TTC549 (cell line): ENCODE measurements around the gene OGFOD3.
"Not testable (repeated sequence)": the region's sequence is repeated elsewhere in the genome, so short reads cannot be mapped to it uniquely, and the experiment has no call there.

ENCODE experiments used
- FAIRE-seq: peaks from 2 replicates; lab custom pipeline; 2012; peaks lifted over from hg19 to GRCh38; lab: Jason Lieb, UNC

OGFOD3 gene

DNA sequence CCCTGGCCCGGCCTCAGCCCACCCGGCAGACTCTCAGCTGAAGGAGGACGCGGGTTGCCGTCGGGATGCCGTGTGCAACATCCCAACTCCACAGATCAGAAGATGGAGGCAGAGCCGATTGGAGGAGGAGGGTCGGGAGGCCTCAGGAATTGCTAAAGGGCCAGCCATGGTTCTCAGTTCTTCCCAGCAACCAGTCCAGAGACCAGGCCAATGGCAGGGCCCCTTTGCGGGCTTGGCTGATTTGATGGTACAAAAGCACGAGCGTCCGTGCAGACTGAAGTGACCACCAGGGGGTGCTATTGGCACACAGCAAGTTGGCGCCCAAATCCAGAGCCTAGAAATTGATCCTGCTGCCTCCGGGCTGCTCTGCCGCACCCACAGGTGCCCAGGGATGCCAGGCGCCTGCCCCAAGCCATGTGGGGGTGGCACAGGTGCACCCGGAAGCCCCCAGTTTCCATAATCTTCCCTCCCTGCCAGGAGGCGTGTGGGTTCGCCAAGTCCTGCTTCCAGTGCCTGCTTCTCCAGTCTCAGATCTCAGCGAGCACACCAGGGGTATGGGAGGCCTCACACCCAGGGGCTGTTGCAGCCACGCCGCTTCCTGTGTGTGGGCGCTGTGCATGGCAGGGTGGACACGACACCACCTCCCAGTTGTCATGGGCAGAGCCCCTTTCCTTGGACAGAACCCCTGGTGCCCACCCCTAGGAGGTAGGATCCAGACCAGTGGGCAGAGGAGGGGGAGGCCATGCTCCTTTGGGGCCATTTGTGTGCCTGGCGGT is 66.5 kb downstream of the OGFOD3 start:
- no peak for FAIRE-seq

DNA sequence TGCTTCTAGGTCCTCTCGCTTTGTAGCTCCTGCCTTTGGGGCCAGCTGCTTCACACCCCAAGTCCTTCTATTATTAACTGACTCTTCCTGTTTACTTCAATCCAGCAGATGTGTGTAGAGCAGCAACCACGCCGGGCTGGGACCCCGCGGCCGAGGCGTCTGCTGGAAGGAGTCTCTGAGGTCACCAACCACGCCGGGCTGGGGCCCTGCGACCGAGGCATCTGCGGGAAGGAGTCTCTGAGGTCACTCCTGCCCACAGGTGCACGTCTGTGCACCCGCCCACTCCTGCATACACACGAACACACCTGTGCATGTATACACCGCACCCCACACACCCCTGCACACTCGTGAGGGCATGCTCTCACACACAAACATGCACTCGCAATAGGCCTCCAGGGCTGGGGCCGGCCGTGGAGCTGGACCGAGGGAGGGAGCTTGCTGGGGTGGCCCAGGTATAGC is 67.1 kb downstream of the OGFOD3 start:
- no peak for FAIRE-seq

DNA sequence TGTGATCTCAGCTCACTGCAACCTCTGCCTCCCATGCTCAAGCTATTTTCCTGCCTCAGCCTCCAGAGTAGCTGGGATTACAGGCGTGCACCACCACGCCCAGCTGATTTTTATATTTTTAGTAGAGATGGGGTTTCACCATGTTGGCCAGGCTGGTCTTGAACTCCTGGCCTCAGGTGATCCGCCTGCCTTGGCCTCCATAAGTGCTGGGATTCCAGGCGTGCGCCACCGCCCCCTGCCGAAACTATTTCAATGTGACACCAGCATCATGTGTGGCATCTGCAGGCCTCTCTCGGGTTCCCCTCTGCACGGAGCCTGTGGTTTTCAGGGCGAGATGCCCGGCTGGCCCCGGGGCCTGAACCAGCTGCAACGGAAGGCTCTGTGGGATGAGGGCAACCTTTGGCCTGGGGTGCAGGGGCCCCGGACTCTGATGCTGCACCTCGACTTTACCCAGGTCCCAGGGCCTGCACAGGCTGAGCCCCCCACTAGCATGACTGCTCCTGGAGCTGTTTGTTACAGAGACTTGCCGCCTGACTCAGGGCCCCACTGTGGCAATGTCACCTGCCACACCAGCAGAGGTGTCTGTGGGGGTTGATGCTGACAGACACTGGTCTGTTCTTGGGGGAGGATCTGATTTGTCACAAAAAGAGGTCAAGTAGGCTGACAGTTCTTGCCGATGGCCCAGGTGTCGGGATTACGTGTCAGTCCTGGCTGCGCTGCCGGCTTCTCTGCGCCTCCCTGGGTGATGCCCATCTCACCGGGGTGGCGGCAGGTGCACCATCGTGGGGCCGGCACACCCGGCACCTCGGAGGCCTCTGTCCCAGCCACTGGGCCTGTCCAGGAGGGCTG is 68.0 kb downstream of the OGFOD3 start:
- FAIRE-seq, result no peak

DNA sequence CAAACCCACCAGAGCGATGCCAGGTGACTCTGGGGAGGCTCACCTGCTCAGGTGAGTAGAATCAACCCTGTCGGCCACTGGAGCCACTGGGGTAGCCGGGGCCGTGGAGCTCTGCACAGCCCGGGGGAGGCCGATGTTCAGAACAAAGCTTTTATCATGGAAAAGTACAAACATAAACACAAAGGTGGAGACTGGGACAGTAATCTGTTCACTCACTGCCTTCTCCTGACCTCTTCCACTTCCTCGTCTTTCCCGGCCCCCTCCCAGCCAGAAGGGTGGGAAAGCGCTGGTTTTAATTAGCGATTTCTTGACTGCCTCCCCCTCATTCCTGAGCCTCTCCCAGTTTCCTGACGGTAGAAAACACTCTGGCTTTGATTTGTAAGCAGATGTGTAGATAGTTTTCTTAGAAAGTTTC is 69.1 kb downstream of the OGFOD3 start:
- FAIRE-seq, result no peak

DNA sequence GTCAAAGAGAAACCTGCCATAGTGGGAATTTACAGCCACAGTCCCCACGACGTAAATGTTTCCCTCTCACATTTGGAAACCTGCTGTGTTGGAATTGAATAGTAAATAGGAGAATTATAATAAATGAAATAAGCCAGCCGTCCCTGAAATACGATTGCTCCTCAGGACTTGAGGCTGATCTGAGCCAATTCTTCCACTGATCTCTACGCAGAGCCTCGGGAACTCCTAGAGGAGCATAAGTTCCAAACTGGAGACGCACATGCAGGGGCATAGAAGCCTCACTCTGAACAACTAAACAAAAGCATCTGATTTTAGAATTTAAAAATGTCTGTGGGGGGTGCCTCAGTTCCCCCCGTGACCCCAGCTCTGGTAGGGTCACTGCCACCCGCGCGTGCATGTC is 69.5 kb downstream of the OGFOD3 start:
- no peak for FAIRE-seq

DNA sequence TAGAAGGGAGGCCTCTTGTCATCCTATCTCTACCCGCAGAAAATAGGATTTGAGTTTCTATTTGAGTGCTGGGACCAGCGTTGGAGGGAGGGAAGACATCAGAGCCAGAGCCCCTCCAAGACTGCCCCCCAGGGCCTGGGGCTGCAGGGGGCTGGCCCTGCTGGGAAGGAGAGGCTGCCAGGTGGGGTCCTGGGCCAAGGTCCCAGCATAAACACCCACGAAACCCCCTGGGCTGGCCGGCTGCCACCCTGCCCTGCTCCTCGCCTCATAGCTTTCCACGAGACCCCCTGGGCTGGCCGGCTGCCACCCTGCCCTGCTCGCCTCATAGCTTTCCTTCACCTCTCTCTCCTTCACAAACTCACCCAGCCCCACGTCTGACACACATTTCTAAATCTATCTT is 70.0 kb downstream of the OGFOD3 start:
- no peak for FAIRE-seq

DNA sequence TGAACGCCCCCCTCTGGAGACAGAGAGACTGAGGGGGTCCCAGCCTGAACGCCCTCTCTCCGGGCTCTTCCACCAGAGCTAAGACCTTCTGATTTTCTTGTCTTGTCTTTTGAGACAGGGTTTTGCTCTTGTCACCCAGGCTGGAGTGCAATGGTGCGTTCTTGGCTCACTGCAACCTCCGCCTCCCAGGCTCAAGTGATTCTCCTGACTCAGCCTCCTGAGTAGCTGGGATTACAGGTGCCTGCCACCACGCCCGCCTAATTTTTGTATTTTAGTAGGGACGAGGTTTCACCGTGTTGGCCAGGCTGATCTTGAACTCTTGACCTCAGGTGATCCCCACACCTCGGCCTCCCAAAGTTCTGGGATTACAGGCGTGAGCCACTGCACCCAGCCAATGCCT is 70.4 kb downstream of the OGFOD3 start:
- FAIRE-seq, result not testable (repeated sequence)

DNA sequence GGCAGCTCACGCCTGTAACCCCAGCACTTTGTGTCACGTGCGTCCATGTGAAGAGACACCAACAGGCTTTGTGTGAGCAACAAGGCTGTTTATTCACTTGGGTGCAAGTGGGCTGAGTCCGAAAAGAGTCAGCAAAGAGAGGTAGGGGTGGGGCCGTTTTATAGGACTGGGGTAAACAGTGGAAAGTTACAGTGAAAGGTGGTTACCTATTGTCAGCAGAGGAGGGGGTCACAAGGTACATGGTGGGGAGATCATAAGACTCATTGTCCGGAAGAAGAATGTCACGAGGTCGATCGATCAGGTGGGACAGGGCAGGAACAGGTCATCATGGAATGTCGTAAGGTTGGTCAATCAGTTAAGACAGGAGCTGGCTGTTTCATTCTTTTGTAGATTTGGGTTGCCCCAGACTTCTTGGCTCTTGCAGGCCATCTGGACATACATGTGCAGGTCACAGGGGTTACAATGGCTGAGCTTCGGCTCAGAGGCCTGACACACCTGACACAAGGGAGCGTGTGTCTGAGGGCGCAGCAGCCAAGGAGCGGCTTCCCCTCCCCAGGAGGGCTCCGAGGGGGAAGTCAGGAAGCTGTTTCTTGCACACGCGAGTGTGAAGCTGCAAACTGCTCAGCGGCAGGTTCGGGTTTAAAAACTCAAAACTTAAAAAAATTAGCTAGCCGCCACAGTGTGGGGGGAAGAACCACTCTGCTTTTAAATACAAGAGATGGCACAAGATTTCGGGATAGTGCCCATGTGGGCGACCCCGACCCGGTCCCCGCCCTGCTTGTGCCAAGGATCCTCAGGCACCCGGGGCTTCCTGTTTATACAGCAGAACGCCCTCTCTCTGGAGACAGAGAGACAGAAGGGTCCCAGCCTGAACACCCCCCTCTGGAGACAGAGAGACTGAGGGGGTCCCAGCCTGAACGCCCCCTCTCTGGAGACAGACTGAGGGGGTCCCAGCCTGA is 71.8 kb downstream of the OGFOD3 start:
- FAIRE-seq, result no peak

DNA sequence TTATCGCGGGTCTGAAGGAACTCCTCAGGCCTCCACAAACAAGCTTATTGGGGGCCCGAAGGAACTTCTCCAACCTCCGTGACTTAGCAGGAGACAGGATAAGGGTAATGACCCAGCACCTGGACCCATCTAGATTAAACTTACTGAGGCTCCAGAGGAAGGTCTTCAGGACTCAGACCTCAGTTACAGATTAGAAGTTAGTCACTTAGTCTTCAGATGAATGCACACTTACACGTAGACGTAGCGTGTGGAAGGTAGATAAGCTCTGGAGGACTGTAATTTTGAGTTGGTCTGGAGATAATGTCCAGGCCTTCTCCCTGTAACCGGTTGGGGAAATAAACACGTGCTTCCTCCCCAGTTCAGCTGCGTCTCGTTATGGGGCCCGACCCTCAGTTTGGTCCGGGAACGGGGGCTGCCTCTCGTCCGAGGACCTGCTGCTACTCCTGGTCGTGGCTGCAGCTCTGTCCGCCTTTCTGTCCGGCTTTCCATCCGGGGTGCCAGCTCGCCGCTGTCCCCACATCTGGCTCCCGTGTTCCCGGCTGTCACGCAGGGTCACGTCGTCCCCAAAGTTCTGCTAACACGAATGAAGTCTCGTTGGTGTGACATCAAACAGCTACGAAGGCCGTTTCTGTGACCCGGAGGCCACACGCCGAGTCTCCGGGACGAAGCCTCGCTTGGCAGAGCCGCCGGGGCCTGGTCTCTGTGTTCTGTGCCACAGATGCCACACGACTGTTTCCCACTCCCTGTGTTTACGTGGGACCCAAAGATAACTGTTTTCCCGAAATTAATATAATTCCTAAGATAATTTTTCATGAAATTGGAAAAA is 73.0 kb downstream of the OGFOD3 start:
- FAIRE-seq, result no peak

DNA sequence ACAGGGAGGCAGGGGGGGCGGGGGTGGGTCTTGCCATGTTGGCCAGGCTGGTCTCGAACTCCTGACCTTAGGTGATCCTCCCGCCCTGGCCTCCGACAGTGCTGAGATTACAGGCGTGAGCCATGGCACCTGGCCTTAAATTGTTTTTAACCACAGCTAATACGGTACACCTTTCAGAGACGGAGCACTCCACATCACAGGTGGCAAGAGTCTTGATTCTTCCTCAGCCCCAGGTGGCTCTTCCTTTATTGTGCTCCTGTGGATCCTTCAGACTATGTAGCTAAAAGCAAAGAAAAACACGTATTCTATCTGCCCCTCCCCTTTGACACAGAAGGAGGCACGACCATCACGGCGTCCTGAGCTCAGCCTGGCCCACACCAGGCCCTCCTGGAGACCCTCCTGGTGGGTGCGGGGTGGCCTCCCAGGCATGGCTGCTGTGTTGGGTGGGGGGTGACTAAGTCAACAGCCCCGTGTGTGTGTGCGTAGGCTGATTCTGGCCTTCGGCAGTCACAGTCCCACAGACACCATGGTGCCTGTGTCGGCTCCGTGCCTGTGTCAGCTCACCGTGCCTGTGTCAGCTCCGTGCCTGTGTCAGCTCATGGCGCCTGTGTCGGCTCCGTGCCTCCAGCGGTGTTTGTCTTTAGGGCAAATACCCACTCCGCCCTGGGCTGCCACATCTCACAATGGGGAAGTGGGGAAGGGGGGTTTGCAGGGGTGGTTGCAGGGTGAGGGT is 74.0 kb downstream of the OGFOD3 start:
- FAIRE-seq, result no peak

DNA sequence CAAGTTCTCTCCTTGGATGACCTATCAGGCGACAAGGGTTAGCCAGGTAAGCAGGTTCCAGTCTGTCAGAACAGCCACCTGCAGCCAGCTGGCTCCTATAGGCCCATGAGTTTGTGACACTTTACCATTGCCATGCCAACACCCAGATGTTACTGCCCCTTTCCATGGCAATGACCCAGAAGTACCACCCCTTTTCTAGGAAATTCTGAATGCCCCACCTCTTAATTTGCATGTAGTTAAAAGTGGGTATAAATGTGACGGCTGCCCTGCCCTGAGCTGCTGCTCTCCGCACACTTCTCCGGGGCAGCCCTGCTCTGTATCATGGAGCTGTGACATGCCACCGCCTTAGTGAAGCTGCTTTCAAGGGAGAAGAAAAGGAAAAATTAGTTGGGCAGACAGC is 74.8 kb downstream of the OGFOD3 start:
- no peak for FAIRE-seq

DNA sequence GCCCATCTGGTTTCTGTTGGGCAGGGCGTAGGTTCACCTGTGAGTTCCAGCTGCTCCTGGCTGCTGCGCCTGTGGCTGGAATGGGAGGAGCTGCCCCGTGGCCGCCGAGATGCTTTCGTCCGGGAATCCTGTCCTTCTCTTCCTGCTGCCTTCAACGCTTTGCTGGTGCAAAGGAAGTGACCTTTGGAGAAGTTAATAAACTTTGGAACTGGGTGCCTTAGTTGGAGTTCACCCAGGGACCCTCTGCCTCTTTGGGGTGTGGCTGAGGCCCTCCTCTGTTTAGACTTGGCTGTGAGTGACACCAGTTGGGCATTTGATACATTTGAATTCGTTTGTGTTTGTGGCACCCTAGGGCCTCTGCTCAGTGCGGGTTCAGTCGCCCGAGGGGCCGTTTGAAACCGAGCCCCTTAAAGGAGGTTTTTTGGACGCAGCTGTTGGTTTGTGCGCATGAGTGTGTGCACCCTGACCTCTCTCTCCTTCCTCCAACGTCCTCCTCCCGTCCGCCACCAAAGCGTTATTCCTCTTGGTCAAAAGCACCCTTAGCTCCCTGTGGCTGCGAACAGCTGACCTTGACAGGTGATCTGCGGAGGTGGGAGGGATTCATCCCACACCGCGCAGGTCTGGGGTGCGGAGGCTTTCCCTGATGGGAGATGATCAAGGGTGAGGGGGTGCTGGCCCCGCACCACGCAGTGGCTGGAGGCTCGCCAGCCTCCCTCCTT is 75.9 kb downstream of the OGFOD3 start:
- no peak for FAIRE-seq

DNA sequence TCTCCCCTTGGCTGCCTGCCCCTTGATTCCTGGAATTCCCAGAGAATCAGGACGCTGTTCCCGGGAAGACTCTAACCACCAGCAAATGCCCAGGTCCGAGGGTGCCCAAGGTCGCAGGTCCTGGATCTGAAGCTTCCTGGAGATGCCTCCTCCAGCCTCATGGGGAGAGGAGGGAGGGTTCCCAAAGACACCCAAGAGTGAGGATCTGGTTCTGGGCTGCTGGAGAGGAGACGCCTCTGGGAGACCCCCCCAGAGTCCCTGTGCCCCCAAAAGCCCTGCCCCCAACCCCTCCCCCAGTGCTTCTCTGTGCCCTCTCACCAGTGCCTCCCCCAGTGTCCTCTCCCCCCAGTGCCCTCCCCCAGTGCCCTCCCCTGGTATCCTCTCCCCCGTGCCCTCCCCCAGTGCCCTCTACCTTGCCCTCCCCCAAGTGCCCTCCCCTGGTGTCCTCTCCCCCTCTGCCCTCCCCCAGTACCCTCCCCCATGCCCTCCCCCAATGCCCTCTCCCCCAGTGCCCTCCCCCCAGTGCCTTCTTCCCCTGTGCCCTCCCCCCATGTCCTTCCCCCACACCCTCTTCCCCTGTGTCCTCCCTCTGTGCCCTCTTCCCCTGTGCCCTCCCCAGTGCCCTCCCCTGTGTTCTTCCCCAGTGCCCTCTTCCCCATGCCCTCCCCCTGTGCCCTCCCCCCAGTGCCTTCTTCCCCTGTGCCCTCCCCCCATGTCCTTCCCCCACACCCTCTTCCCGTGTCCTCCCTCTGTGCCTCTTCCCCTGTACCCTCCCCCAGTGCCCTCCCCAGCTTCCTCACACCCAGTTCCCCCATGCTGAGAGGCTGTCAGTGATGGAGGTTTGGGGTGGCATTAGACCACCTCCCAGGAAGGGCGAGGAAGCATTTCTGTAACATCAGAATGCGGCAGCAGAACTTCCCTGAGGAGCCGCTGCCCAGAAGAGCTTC is 78.5 kb downstream of the OGFOD3 start:
- no peak for FAIRE-seq
